ENCODE measurements around the gene CHRNB1. TPM values are rescaled to one million over a fixed set of nuclear protein-coding genes. Genes with fewer than 3 reads are reported as not detected.

The CHRNB1 gene
- total and polyA plus RNA-seq, 10 of the 15 experiments (the other 5 are each of a cell fraction or from before 2014, with no cell fraction given) = 5.8 to 14.8 (median 11.3) TPM

- TF ChIP-seq E2F4 (IDR thresholded peaks at IDR 0.05; ENCODE audit: low read depth, low read length) (no peak), HCFC1 (IDR thresholded peaks at IDR 0.05; ENCODE audit: low read length) (no peak), PAX5 (IDR thresholded peaks at IDR 0.05; ENCODE audit: borderline replicate concordance, low read depth, low read length) (no peak), CEBPB (IDR thresholded peaks at IDR 0.05; ENCODE audit: borderline replicate concordance in 1 of 2, low read depth in 2 of 2, low read length in 2 of 2) (no peak)
Observed at GRCh38 chr17:7427549-7427948, 17.3 kb upstream of the CHRNB1 start (continued).

GRCh38 chr17:7428557-7428956 is 16.3 kb upstream of the CHRNB1 start, which contains the start of gene SPEM3:
SPEM3 (plus strand) TSS chr17:7428857; CDS start chr17:7428903, 46 bp downstream.
- DNase-seq (ENCODE audit: low read depth, low spot score) (no peak), ATAC-seq (no peak), FAIRE-seq (no peak)
- CTCF ChIA-PET = no interaction called here
- Histone ChIP-seq H3K4me1 (ENCODE audit: control insufficient read depth, insufficient read depth, low read length) (no peaks in the 10 kb centered on the region), H2AFZ (ENCODE audit: control insufficient read depth, low read depth, low read length) (no peak within 1 kb of the TSS), H4K20me1 (ENCODE audit: control insufficient read depth, insufficient read depth) (no peaks in the 10 kb centered on the region), H3K36me3 (ENCODE audit: control insufficient read depth in 2 of 2, insufficient read depth in 2 of 2, low read length in 1 of 2) (no peaks in the 10 kb centered on the region), H3K9me3 (replicated peaks; ENCODE audit: control insufficient read depth, insufficient read depth, low read length) (no peaks in the 10 kb centered on the region), H3K27me3 (replicated peaks in 1 of 2; ENCODE audit: control insufficient read depth in 2 of 2, insufficient read depth in 2 of 2, low read length in 1 of 2) (no peaks in the 10 kb centered on the region; a peak in 1 of 4 replicates), H3K4me2 (ENCODE audit: control insufficient read depth, insufficient read depth) (no peak within 1 kb of the TSS), H3K27ac (ENCODE audit: control insufficient read depth, insufficient read depth) (no peak within 1 kb of the TSS), H3K9ac (ENCODE audit: control insufficient read depth, insufficient read depth, low read length) (no peak within 1 kb of the TSS), H3K4me3 (no peak within 1 kb of the TSS), H3K79me2 (ENCODE audit: control insufficient read depth, insufficient read depth, low read length) (no peaks in the 10 kb centered on the region)
- SMC1A ChIA-PET (ENCODE audit: uncharacterized antibody, unreplicated experiment) = interaction anchor here (0.6 to 0.8 kb wide), 2 partner anchors 25 to 384 kb away, joined by 3 read pairs; no protein-coding TSS in a partner anchor
- intact Hi-C loops (cut with micrococcal nuclease; ENCODE audit: unreplicated experiment) (no loop called here), in situ Hi-C loops (cut with MboI) (no loop called here)
- RAD21 ChIA-PET (ENCODE audit: unreplicated experiment) = no interaction called here
- POLR2A ChIA-PET = no interaction called here
- BruUV-seq (replicated peaks) = no TSS peak
- 0% methylated on average over 5 of the region's 5 CpGs for WGBS (ENCODE audit: insufficient coverage, insufficient replicate concordance, low lambda C conversion rate, missing lambda C conversion rate)
- no peak for TF ChIP-seq CHD1 (IDR thresholded peaks at IDR 0.05; ENCODE audit: low read depth, low read length)
- no peak for TF ChIP-seq REST (IDR thresholded peaks at IDR 0.05; ENCODE audit: low read depth, low read length)
- TF ChIP-seq MAX (IDR thresholded peaks at IDR 0.05; ENCODE audit: low read depth, low read length) = no peak
- no peak for TF ChIP-seq STAT3 (IDR thresholded peaks at IDR 0.05; ENCODE audit: low read depth, low read length)
- TF ChIP-seq PAX5 (IDR thresholded peaks at IDR 0.05; ENCODE audit: borderline replicate concordance, low read depth, low read length) = no peak
- TF ChIP-seq BCLAF1 (IDR thresholded peaks at IDR 0.05) = no peak
- no peak for TF ChIP-seq SUZ12 (IDR thresholded peaks at IDR 0.05; ENCODE audit: unreplicated experiment)
- TF ChIP-seq SREBF1 (IDR thresholded peaks at IDR 0.05; ENCODE audit: low read length) = no peak
- no peak for TF ChIP-seq EZH2 (IDR thresholded peaks at IDR 0.05; ENCODE audit: borderline replicate concordance, control insufficient read depth, low read depth, low read length)
- TF ChIP-seq SREBF2 (IDR thresholded peaks at IDR 0.05; ENCODE audit: low read length) = no peak
- TF ChIP-seq CBX3 (IDR thresholded peaks at IDR 0.05; ENCODE audit: borderline replicate concordance, low read depth) = no peak
- no peak for TF ChIP-seq KLF5 (IDR thresholded peaks at IDR 0.05; ENCODE audit: partially characterized antibody)

Measured in GM12878 (cell line).